Testis (tissue), 2 donors: ENCODE results near the gene CDK8.

Experiments used
- CTCF ChIP-seq, 3 experiments: fragments of 450-650 bp in 2 of 3; fragments of 200-600 bp in 1 of 3; sonication (generic) in 1 of 3; IDR thresholded peaks; one replicate each; pipeline ENCODE4 v1.5.1; 2016 to 2019; ENCODE audit warnings: antibody characterized with exemption in 3 of 3, mild to moderate bottlenecking in 2 of 3, moderate library complexity in 1 of 3
- POLR2A ChIP-seq: fragments of 450-650 bp; IDR thresholded peaks from one replicate; pipeline ENCODE4 v1.6.1; 2017; ENCODE audit warnings: antibody characterized with exemption, mild to moderate bottlenecking, moderate library complexity

- TF ChIP-seq CTCF (IDR thresholded peaks at IDR 0.05) (no peak), POLR2A (no peak)
These were observed 66.8 kb downstream of the CDK8 start for GRCh38 chr13:26320766-26321165.
